Measurements from ENCODE around the gene PAX6. TPM values are rescaled to one million over a fixed set of nuclear protein-coding genes. Genes with fewer than 3 reads are reported as not detected.

The PAX6 gene
- polyA plus RNA-seq, 2 of the 4 experiments (the other 2 are of a cell fraction) = 1.8 to 2.0 TPM

DNA sequence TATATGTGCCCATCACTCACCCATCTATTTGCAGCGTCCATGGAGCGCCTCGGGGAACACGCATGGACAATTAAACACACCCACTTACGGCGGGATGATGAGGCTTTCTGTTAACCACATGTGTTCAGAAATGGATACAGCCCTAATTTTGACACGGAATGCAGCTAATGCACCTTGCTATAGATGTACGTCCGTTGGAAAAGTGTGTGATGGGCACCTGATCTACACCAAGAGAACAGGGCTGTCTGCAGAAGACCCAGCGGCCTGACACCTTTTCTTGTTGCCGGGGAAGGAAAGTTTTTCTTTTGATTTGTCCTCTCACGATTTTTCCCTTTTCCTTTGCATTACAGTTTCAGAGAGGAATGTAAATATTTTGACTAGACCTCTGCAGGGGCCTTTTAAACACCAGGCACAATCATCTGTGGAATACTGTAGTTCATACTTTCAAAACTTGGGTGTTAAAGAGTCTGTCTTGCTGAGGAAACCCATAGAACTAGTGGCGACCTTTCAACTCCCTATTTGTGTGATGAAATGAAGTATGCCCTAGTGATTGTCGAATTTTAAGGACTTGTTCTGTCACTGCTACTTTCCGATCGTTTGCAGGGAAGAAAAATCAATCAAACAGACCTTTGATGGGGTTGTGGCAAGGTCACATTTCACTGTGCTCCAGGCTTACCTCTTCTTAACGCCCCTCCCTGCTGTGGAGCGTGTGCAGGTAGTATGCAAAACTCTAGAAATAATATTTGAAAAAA is 16.5 kb upstream of the PAX6 start:
- ChIA-PET POLR2A (no interaction called here), CTCF (no interaction called here)
- DNase-seq (ENCODE audit: low read depth in 1 of 2, low spot score in 1 of 2) = no peak
- no peaks in the 10 kb centered on the region for H3K9me3 ChIP-seq
- no peak overlapping the region for H3K4me2 ChIP-seq
- H3K4me1 ChIP-seq = no peaks in the 10 kb centered on the region
- WGBS (ENCODE audit: missing lambda C conversion rate) = 68% methylated on average over 18 of the region's 18 CpGs
- no peak for FAIRE-seq
- no peak for ATAC-seq
- no peak overlapping the region for H3K4me3 ChIP-seq
- H3K27ac ChIP-seq = no peak overlapping the region
- no peak for TF ChIP-seq SMC3 (IDR thresholded peaks at IDR 0.05)
- TF ChIP-seq BHLHE40 (IDR thresholded peaks at IDR 0.05; ENCODE audit: low read depth, low read length) = no peak
- no peak for TF ChIP-seq ZFP36 (IDR thresholded peaks at IDR 0.05; ENCODE audit: borderline replicate concordance, partially characterized antibody)
- TF ChIP-seq, protein P1, sequence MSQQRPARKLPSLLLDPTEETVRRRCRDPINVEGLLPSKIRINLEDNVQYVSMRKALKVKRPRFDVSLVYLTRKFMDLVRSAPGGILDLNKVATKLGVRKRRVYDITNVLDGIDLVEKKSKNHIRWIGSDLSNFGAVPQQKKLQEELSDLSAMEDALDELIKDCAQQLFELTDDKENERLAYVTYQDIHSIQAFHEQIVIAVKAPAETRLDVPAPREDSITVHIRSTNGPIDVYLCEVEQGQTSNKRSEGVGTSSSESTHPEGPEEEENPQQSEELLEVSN (IDR thresholded peaks at IDR 0.05; ENCODE audit: borderline replicate concordance, low read depth) = no peak
- TF ChIP-seq MAFK (IDR thresholded peaks at IDR 0.05; ENCODE audit: partially characterized antibody) = no peak
- no peak for TF ChIP-seq KDM1A (IDR thresholded peaks at IDR 0.05; ENCODE audit: low read depth)
- no peak for TF ChIP-seq CBX8 (IDR thresholded peaks at IDR 0.05)

DNA sequence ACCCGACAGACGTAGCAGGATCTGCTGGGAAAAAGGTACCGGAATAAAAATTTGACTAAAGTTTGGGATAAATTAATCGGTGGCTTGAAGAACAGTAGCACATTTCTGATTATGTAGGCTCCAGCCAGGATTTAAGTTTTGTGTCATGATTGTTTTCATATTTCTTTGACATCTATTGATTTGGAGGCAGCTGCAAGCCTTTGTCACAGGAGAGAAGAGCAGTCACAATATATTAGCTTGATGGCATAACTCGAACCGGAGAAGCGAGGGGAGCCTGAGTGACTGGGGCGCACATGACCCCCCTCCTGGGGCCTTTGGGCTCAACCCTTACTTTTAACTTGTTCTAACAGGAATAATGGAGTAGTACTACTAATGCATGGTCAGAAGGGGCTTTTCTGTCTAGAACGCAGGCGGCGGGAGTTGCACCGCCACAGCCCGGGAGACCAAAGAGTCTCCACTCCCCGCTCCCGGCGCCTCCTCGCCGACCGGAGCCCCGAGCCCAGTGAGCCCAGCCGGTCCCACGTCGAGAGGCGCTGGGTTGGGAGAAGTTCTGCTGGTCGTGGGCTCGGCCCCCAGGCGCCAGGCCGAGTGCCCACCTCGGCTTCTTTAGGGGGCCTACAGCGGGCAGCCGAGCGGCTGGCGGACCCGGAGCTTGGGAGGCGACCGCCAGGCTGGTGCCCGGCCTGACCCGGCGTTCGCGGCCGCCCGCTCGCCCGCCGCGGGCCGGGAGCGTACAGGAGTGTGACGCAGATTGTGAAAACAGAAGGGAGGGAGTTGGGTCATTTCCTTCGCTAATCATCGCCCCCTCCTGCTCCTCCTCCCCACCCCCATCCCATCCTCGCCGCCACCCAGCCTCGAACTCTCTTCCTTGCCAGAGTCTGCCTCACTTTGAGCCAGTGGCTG is 15.7 kb upstream of the PAX6 start:
- POLR2A ChIA-PET = no interaction called here
- H3K4me1 ChIP-seq = no peaks in the 10 kb centered on the region
- DNase-seq (ENCODE audit: low read depth in 1 of 2, low spot score in 1 of 2) (no peak), ATAC-seq (no peak), FAIRE-seq (no peak)
- no peak overlapping the region for H3K4me2 ChIP-seq
- no peak overlapping the region for H3K4me3 ChIP-seq
- H3K9me3 ChIP-seq = no peaks in the 10 kb centered on the region
- CTCF ChIA-PET = interaction anchor here (1.5 kb wide), 1 partner anchor 44 kb away, joined by 3 read pairs; no protein-coding TSS in a partner anchor
- 91% methylated on average over 29 of the region's 55 CpGs for WGBS (ENCODE audit: missing lambda C conversion rate)
- no peak overlapping the region for H3K27ac ChIP-seq
- TF ChIP-seq MAZ (IDR thresholded peaks at IDR 0.05; ENCODE audit: borderline replicate concordance, low read depth, low read length) = no peak
- TF ChIP-seq ZFP36 (IDR thresholded peaks at IDR 0.05; ENCODE audit: borderline replicate concordance, partially characterized antibody) = no peak
- no peak for TF ChIP-seq HOXB5 (CRISPR knock-in tag; IDR thresholded peaks at IDR 0.05)
- TF ChIP-seq, protein P2, sequence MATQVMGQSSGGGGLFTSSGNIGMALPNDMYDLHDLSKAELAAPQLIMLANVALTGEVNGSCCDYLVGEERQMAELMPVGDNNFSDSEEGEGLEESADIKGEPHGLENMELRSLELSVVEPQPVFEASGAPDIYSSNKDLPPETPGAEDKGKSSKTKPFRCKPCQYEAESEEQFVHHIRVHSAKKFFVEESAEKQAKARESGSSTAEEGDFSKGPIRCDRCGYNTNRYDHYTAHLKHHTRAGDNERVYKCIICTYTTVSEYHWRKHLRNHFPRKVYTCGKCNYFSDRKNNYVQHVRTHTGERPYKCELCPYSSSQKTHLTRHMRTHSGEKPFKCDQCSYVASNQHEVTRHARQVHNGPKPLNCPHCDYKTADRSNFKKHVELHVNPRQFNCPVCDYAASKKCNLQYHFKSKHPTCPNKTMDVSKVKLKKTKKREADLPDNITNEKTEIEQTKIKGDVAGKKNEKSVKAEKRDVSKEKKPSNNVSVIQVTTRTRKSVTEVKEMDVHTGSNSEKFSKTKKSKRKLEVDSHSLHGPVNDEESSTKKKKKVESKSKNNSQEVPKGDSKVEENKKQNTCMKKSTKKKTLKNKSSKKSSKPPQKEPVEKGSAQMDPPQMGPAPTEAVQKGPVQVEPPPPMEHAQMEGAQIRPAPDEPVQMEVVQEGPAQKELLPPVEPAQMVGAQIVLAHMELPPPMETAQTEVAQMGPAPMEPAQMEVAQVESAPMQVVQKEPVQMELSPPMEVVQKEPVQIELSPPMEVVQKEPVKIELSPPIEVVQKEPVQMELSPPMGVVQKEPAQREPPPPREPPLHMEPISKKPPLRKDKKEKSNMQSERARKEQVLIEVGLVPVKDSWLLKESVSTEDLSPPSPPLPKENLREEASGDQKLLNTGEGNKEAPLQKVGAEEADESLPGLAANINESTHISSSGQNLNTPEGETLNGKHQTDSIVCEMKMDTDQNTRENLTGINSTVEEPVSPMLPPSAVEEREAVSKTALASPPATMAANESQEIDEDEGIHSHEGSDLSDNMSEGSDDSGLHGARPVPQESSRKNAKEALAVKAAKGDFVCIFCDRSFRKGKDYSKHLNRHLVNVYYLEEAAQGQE (IDR thresholded peaks at IDR 0.05) = no peak
- no peak for TF ChIP-seq FOXS1 (CRISPR knock-in tag; IDR thresholded peaks at IDR 0.05)
- no peak for TF ChIP-seq RCOR1 (IDR thresholded peaks at IDR 0.05; ENCODE audit: low read depth, low read length)
- no peak for TF ChIP-seq CBX8 (IDR thresholded peaks at IDR 0.05)
- no peak for TF ChIP-seq TFCP2L1 (CRISPR knock-in tag; IDR thresholded peaks at IDR 0.05)
- TF ChIP-seq FOSB (CRISPR knock-in tag; IDR thresholded peaks at IDR 0.05) = no peak
- TF ChIP-seq, protein P3, sequence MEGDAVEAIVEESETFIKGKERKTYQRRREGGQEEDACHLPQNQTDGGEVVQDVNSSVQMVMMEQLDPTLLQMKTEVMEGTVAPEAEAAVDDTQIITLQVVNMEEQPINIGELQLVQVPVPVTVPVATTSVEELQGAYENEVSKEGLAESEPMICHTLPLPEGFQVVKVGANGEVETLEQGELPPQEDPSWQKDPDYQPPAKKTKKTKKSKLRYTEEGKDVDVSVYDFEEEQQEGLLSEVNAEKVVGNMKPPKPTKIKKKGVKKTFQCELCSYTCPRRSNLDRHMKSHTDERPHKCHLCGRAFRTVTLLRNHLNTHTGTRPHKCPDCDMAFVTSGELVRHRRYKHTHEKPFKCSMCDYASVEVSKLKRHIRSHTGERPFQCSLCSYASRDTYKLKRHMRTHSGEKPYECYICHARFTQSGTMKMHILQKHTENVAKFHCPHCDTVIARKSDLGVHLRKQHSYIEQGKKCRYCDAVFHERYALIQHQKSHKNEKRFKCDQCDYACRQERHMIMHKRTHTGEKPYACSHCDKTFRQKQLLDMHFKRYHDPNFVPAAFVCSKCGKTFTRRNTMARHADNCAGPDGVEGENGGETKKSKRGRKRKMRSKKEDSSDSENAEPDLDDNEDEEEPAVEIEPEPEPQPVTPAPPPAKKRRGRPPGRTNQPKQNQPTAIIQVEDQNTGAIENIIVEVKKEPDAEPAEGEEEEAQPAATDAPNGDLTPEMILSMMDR (IDR thresholded peaks at IDR 0.05) = no peak
- TF ChIP-seq NFE2L2 (conservative IDR thresholded peaks at IDR 0.05; ENCODE audit: low read length) = no peak
- TF ChIP-seq RFX5 (IDR thresholded peaks at IDR 0.05) = no peak
- TF ChIP-seq, protein P4, sequence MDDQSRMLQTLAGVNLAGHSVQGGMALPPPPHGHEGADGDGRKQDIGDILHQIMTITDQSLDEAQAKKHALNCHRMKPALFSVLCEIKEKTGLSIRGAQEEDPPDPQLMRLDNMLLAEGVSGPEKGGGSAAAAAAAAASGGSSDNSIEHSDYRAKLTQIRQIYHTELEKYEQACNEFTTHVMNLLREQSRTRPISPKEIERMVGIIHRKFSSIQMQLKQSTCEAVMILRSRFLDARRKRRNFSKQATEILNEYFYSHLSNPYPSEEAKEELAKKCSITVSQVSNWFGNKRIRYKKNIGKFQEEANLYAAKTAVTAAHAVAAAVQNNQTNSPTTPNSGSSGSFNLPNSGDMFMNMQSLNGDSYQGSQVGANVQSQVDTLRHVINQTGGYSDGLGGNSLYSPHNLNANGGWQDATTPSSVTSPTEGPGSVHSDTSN (IDR thresholded peaks at IDR 0.05) = no peak
- no peak for TF ChIP-seq FOSL2 (IDR thresholded peaks at IDR 0.05)
- TF ChIP-seq FOSL2 (CRISPR knock-in tag; IDR thresholded peaks at IDR 0.05) = no peak
- TF ChIP-seq, protein P1 (IDR thresholded peaks at IDR 0.05; ENCODE audit: borderline replicate concordance, low read depth) = no peak
- TF ChIP-seq ESRRA (IDR thresholded peaks at IDR 0.05; ENCODE audit: borderline replicate concordance, low read length) = no peak
- TF ChIP-seq, protein P5, sequence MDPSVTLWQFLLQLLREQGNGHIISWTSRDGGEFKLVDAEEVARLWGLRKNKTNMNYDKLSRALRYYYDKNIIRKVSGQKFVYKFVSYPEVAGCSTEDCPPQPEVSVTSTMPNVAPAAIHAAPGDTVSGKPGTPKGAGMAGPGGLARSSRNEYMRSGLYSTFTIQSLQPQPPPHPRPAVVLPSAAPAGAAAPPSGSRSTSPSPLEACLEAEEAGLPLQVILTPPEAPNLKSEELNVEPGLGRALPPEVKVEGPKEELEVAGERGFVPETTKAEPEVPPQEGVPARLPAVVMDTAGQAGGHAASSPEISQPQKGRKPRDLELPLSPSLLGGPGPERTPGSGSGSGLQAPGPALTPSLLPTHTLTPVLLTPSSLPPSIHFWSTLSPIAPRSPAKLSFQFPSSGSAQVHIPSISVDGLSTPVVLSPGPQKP (IDR thresholded peaks at IDR 0.05; ENCODE audit: low read depth, low read length) = no peak
- no peak for TF ChIP-seq MYC (IDR thresholded peaks at IDR 0.05; ENCODE audit: borderline replicate concordance, low read length)
- TF ChIP-seq, protein P6, sequence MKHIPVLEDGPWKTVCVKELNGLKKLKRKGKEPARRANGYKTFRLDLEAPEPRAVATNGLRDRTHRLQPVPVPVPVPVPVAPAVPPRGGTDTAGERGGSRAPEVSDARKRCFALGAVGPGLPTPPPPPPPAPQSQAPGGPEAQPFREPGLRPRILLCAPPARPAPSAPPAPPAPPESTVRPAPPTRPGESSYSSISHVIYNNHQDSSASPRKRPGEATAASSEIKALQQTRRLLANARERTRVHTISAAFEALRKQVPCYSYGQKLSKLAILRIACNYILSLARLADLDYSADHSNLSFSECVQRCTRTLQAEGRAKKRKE (CRISPR knock-in tag; IDR thresholded peaks at IDR 0.05; ENCODE audit: low read depth) = no peak
